HEK293 (cell line): Measurements from ENCODE around the gene ARMC12.

Experiments
- CTCF ChIA-PET: fragments of 350-600 bp; formaldehyde crosslinking; extraction: SDS; loops from one replicate; lab custom pipeline; 2021; ENCODE audit warnings: antibody characterized with exemption; lab: Yijun Ruan, JAX
- POLR2A ChIA-PET: fragments of 300-600 bp; formaldehyde crosslinking; extraction: SDS; loops from one replicate; lab custom pipeline; 2020; ENCODE audit warnings: antibody characterized with exemption, inconsistent platforms; lab: Yijun Ruan, JAX
- H3K27ac ChIP-seq: fragments of 200-500 bp; sonication (Bioruptor generic); 2 replicates; pipeline ENCODE4 v1.5.1; 2014; ENCODE audit warnings: low read depth, low read length, control low read depth, inconsistent platforms; ENCODE audit errors: extremely low read depth
- H3K36me3 ChIP-seq, 2 experiments: fragments of 200-500 bp in 1 of 2; sonication (Bioruptor generic) in 1 of 2; 1 replicate in 1 of 2; 2 replicates in 1 of 2; pipeline ENCODE4 v1.5.1; 2014 to 2017; ENCODE audit warnings: inconsistent platforms in 2 of 2, low read length in 2 of 2; ENCODE audit not compliant: control insufficient read depth in 2 of 2, insufficient read depth in 1 of 2
- H3K4me1 ChIP-seq: fragments of 200-500 bp; sonication (Bioruptor generic); 2 replicates; pipeline ENCODE4 v1.5.1; 2014; ENCODE audit warnings: mild to moderate bottlenecking, low read length, inconsistent platforms; ENCODE audit not compliant: control insufficient read depth, insufficient read depth
- H3K4me3 ChIP-seq: 2 replicates; pipeline ENCODE4 v1.5.1; 2011; ENCODE audit warnings: low read depth, mild to moderate bottlenecking, control low read depth, low read length, moderate library complexity
- H3K9me3 ChIP-seq: fragments of 200-500 bp; sonication (Bioruptor generic); 2 replicates; pipeline ENCODE4 v1.5.1; 2014; ENCODE audit warnings: low read depth, low read length, inconsistent platforms; ENCODE audit not compliant: control insufficient read depth, insufficient read depth
- HOXC10 ChIP-seq: sonication (generic); formaldehyde crosslinking; IDR thresholded peaks from 2 replicates; pipeline ENCODE4 v1.8.1; 2023; ENCODE audit warnings: mild to moderate bottlenecking, missing genetic modification reagents
- OVOL3 ChIP-seq: fragments of 450-650 bp; formaldehyde crosslinking; IDR thresholded peaks from 2 replicates; pipeline ENCODE4 v1.5.1; 2016; ENCODE audit warnings: missing biosample characterization, missing genetic modification characterization
- SETDB1 ChIP-seq: IDR thresholded peaks from one replicate; pipeline ENCODE4 v1.6.1; 2017; ENCODE audit warnings: mild to moderate bottlenecking, low read length, moderate library complexity, mixed read lengths; ENCODE audit not compliant: insufficient read length
- WT1 ChIP-seq: fragments of 450-650 bp; formaldehyde crosslinking; IDR thresholded peaks from 2 replicates; pipeline ENCODE4 v1.5.1; 2016; ENCODE audit warnings: missing biosample characterization, missing genetic modification characterization
- YY1 ChIP-seq: fragments of 450-650 bp; formaldehyde crosslinking; IDR thresholded peaks from 2 replicates; pipeline ENCODE4 v1.5.1; 2018; ENCODE audit warnings: missing biosample characterization, missing genetic modification characterization
- ZBTB48 ChIP-seq: fragments of 450-650 bp; formaldehyde crosslinking; IDR thresholded peaks from 2 replicates; pipeline ENCODE4 v1.5.1; 2016; ENCODE audit warnings: missing biosample characterization, missing genetic modification characterization
- ZFP41 ChIP-seq: fragments of 450-650 bp; formaldehyde crosslinking; IDR thresholded peaks from 2 replicates; pipeline ENCODE4 v1.5.1; 2016; ENCODE audit warnings: missing biosample characterization, missing genetic modification characterization, borderline replicate concordance
- ZNF114 ChIP-seq: fragments of 450-650 bp; formaldehyde crosslinking; IDR thresholded peaks from 2 replicates; pipeline ENCODE4 v1.5.0; 2017; ENCODE audit warnings: missing biosample characterization, missing genetic modification characterization
- ZNF140 ChIP-seq: fragments of 450-650 bp; formaldehyde crosslinking; IDR thresholded peaks from 2 replicates; pipeline ENCODE4 v1.5.1; 2016; ENCODE audit warnings: missing biosample characterization, missing genetic modification characterization
- ZNF184 ChIP-seq: fragments of 450-650 bp; IDR thresholded peaks from 2 replicates; pipeline ENCODE4 v1.5.1; 2018; ENCODE audit warnings: missing biosample characterization, mild to moderate bottlenecking, missing genetic modification characterization
- ZNF23 ChIP-seq: fragments of 450-650 bp; formaldehyde crosslinking; IDR thresholded peaks from 2 replicates; pipeline ENCODE4 v1.5.1; 2016; ENCODE audit warnings: missing biosample characterization, missing genetic modification characterization, borderline replicate concordance
- ZNF248 ChIP-seq: fragments of 450-650 bp; formaldehyde crosslinking; IDR thresholded peaks from 2 replicates; pipeline ENCODE4 v1.5.1; 2017; ENCODE audit warnings: missing biosample characterization, missing genetic modification characterization
- ZNF280C ChIP-seq: fragments of 450-650 bp; formaldehyde crosslinking; IDR thresholded peaks from 2 replicates; pipeline ENCODE4 v1.5.1; 2016; ENCODE audit warnings: missing biosample characterization, missing genetic modification characterization
- ZNF394 ChIP-seq: fragments of 450-650 bp; formaldehyde crosslinking; IDR thresholded peaks from 2 replicates; pipeline ENCODE4 v1.5.1; 2016; ENCODE audit warnings: missing biosample characterization, missing genetic modification characterization, mild to moderate bottlenecking, moderate library complexity, borderline replicate concordance
- ZNF423 ChIP-seq: fragments of 450-650 bp; formaldehyde crosslinking; IDR thresholded peaks from 2 replicates; pipeline ENCODE4 v1.5.1; 2016; ENCODE audit warnings: missing biosample characterization, missing genetic modification characterization
- ZNF426 ChIP-seq: fragments of 450-650 bp; formaldehyde crosslinking; IDR thresholded peaks from 2 replicates; pipeline ENCODE4 v1.5.1; 2017; ENCODE audit warnings: missing biosample characterization, missing genetic modification characterization, mild to moderate bottlenecking, inconsistent platforms, moderate library complexity
- ZNF473 ChIP-seq: fragments of 450-650 bp; formaldehyde crosslinking; IDR thresholded peaks from 2 replicates; pipeline ENCODE4 v1.5.1; 2017; ENCODE audit warnings: missing biosample characterization, missing genetic modification characterization
- ZNF548 ChIP-seq: fragments of 450-650 bp; formaldehyde crosslinking; IDR thresholded peaks from 2 replicates; pipeline ENCODE4 v1.5.1; 2016; ENCODE audit warnings: missing biosample characterization, missing genetic modification characterization
- ZNF549 ChIP-seq: fragments of 450-650 bp; IDR thresholded peaks from 2 replicates; pipeline ENCODE4 v1.5.1; 2018; ENCODE audit warnings: missing biosample characterization, missing genetic modification characterization, mild to moderate bottlenecking, inconsistent platforms, moderate library complexity
- ZNF596 ChIP-seq: fragments of 450-650 bp; IDR thresholded peaks from 2 replicates; pipeline ENCODE4 v1.5.0; 2018; ENCODE audit warnings: missing biosample characterization, mild to moderate bottlenecking, missing genetic modification characterization, moderate library complexity
- ZNF610 ChIP-seq: fragments of 450-650 bp; formaldehyde crosslinking; IDR thresholded peaks from 2 replicates; pipeline ENCODE4 v1.5.1; 2016; ENCODE audit warnings: missing biosample characterization, missing genetic modification characterization, borderline replicate concordance
- ZNF629 ChIP-seq: fragments of 450-650 bp; formaldehyde crosslinking; IDR thresholded peaks from 2 replicates; pipeline ENCODE4 v1.5.1; 2017; ENCODE audit warnings: missing biosample characterization, missing genetic modification characterization
- ZNF645 ChIP-seq: fragments of 450-650 bp; formaldehyde crosslinking; IDR thresholded peaks from 2 replicates; pipeline ENCODE4; 2016; ENCODE audit warnings: missing biosample characterization, missing genetic modification characterization
- ZNF76 ChIP-seq: fragments of 450-650 bp; formaldehyde crosslinking; IDR thresholded peaks from 2 replicates; pipeline ENCODE4; 2016; ENCODE audit warnings: low read depth, missing biosample characterization, missing genetic modification characterization, borderline replicate concordance
- ZNF777 ChIP-seq: fragments of 450-650 bp; formaldehyde crosslinking; IDR thresholded peaks from 2 replicates; pipeline ENCODE4 v1.5.1; 2017; ENCODE audit warnings: missing biosample characterization, missing genetic modification characterization, borderline replicate concordance
- TF ChIP-seq, protein P1 (sequence below): fragments of 450-650 bp; formaldehyde crosslinking; IDR thresholded peaks from 2 replicates; pipeline ENCODE4 v1.5.1; 2016; ENCODE audit warnings: missing biosample characterization, missing genetic modification characterization, borderline replicate concordance
- TF ChIP-seq, protein P2 (sequence below): sonication (generic); formaldehyde crosslinking; IDR thresholded peaks from 2 replicates; pipeline ENCODE4 v1.8.1; 2022; ENCODE audit warnings: mild to moderate bottlenecking, moderate library complexity, missing genetic modification reagents
- TF ChIP-seq, protein P3 (sequence below): fragments of 450-650 bp; formaldehyde crosslinking; IDR thresholded peaks from 2 replicates; pipeline ENCODE4 v1.5.1; 2016; ENCODE audit warnings: missing biosample characterization, missing genetic modification characterization
- TF ChIP-seq, protein P4 (sequence below): fragments of 450-650 bp; formaldehyde crosslinking; IDR thresholded peaks from 2 replicates; pipeline ENCODE4 v1.5.1; 2016; ENCODE audit warnings: missing biosample characterization, missing genetic modification characterization

ARMC12 gene

DNA sequence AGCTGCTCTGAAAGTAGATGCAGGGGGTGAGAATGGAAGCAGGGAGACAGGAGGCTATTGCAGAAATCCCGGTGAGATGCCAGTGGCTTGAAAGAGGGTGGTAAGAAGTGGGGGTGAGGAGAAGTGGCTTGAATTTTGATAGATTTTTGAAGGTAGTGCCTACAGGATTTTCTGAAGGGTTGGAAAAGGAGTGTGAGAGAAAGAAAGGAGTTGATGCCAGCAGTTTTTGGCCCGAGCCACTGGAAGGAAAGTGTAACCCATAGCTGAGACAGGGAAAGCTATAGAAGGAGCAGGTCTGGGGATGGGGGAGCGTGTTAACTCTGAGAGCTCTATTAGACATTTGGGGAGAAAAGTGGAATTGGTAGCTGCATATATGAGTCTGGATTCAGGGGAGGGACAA, 9.7 kb downstream of the ARMC12 start (continued):
- no peak for TF ChIP-seq ZNF777 (tag by site-specific recombination)

DNA sequence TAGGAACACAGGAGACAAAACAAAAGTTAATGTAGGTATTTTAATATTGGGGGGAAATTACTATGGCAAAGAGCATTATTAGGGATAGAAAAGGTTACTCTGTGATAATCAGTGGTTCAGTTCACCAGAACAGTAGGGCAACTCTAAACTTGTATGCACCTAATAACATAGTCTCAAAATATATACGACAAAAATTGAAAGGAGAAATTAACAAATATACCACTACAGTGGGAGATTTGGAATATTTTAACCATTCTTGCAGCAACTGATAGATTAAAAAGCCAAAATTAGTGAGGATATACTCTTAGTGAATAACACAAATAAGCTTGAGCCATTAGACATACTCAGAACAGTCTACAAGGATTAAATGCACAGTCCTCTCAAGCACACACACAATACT, 11.0 kb downstream of the ARMC12 start:
- POLR2A ChIA-PET, result no interaction called here
- CTCF ChIA-PET, result interaction anchor here (1.1 to 1.7 kb wide), 2 partner anchors 9 to 10 kb away, joined by 3 to 13 read pairs; no protein-coding TSS in a partner anchor
- no peak overlapping the region for H3K27ac ChIP-seq

DNA sequence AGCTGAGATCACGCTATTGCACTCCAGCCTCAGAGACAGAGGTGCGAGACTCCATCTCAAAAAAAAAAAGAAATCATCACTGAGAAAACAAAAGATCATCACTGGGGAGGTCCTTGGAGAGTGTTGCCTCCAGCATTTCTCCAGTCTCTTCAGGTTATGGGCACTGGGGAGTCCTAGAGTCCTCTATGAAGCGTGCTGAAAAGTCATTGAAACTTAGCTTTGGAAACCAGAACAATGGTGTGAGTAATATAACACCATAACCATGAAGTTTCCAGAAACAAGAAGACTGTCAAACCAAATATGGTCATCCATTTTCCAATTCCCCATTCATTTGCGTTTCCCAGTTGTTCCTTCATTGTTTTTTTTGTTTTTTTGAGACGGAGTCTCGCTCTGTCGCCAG, 13.7 kb downstream of the ARMC12 start:
- POLR2A ChIA-PET, result no interaction called here
- Histone ChIP-seq H3K36me3 (no peaks in the 10 kb centered on the region), H3K9me3 (no peaks in the 10 kb centered on the region), H3K4me1 (no peaks in the 10 kb centered on the region)
- no peak for TF ChIP-seq ZNF248
- TF ChIP-seq HOXC10 (CRISPR knock-in tag), result no peak
- no peak for TF ChIP-seq WT1 (tag by site-specific recombination)
- TF ChIP-seq, protein P1, sequence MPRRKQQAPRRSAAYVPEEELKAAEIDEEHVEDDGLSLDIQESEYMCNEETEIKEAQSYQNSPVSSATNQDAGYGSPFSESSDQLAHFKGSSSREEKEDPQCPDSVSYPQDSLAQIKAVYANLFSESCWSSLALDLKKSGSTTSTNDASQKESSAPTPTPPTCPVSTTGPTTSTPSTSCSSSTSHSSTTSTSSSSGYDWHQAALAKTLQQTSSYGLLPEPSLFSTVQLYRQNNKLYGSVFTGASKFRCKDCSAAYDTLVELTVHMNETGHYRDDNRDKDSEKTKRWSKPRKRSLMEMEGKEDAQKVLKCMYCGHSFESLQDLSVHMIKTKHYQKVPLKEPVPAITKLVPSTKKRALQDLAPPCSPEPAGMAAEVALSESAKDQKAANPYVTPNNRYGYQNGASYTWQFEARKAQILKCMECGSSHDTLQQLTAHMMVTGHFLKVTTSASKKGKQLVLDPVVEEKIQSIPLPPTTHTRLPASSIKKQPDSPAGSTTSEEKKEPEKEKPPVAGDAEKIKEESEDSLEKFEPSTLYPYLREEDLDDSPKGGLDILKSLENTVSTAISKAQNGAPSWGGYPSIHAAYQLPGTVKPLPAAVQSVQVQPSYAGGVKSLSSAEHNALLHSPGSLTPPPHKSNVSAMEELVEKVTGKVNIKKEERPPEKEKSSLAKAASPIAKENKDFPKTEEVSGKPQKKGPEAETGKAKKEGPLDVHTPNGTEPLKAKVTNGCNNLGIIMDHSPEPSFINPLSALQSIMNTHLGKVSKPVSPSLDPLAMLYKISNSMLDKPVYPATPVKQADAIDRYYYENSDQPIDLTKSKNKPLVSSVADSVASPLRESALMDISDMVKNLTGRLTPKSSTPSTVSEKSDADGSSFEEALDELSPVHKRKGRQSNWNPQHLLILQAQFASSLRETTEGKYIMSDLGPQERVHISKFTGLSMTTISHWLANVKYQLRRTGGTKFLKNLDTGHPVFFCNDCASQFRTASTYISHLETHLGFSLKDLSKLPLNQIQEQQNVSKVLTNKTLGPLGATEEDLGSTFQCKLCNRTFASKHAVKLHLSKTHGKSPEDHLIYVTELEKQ, result no peak
- TF ChIP-seq ZNF610 (tag by site-specific recombination), result no peak
- TF ChIP-seq ZFP41 (tag by site-specific recombination), result no peak
- TF ChIP-seq ZNF549 (tag by site-specific recombination), result no peak
- TF ChIP-seq ZNF23 (tag by site-specific recombination), result no peak
- no peak for TF ChIP-seq ZNF645 (tag by site-specific recombination)
- no peak for TF ChIP-seq ZNF596
- no peak for TF ChIP-seq ZNF280C (tag by site-specific recombination)
- no peak for TF ChIP-seq ZNF629 (tag by site-specific recombination)
- TF ChIP-seq, protein P2, sequence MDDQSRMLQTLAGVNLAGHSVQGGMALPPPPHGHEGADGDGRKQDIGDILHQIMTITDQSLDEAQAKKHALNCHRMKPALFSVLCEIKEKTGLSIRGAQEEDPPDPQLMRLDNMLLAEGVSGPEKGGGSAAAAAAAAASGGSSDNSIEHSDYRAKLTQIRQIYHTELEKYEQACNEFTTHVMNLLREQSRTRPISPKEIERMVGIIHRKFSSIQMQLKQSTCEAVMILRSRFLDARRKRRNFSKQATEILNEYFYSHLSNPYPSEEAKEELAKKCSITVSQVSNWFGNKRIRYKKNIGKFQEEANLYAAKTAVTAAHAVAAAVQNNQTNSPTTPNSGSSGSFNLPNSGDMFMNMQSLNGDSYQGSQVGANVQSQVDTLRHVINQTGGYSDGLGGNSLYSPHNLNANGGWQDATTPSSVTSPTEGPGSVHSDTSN (CRISPR knock-in tag), result no peak
- TF ChIP-seq YY1 (tag by site-specific recombination), result no peak
- no peak for TF ChIP-seq ZBTB48
- no peak for TF ChIP-seq ZNF473 (tag by site-specific recombination)
- TF ChIP-seq ZNF548 (tag by site-specific recombination), result no peak
- TF ChIP-seq ZNF140 (tag by site-specific recombination), result no peak
- no peak for TF ChIP-seq ZNF394 (tag by site-specific recombination)
- TF ChIP-seq ZNF76 (tag by site-specific recombination), result no peak
- TF ChIP-seq, all 188 proteins: peak for 0
- CTCF ChIA-PET, result interaction anchor here (0.7 to 3.2 kb wide), 3 partner anchors 11 to 344 kb away, joined by 3 to 18 read pairs (median 4); partner anchors contain the start of gene ARMC12
- no peak overlapping the region for H3K27ac ChIP-seq
- H3K4me3 ChIP-seq, result no peak overlapping the region

More for the DNA sequence above, 11.0 kb downstream of the ARMC12 start:
- no peaks in the 10 kb centered on the region for H3K36me3 ChIP-seq
- no peaks in the 10 kb centered on the region for H3K4me1 ChIP-seq
- H3K9me3 ChIP-seq, result no peaks in the 10 kb centered on the region
- no peak overlapping the region for H3K4me3 ChIP-seq
- TF ChIP-seq ZNF426 (tag by site-specific recombination) (no peak), SETDB1 (peak; percentile 57), ZNF114 (tag by site-specific recombination) (no peak), OVOL3 (tag by site-specific recombination) (no peak), ZNF423 (tag by site-specific recombination) (no peak), ZNF184 (tag by site-specific recombination) (no peak)
- TF ChIP-seq, protein P3, sequence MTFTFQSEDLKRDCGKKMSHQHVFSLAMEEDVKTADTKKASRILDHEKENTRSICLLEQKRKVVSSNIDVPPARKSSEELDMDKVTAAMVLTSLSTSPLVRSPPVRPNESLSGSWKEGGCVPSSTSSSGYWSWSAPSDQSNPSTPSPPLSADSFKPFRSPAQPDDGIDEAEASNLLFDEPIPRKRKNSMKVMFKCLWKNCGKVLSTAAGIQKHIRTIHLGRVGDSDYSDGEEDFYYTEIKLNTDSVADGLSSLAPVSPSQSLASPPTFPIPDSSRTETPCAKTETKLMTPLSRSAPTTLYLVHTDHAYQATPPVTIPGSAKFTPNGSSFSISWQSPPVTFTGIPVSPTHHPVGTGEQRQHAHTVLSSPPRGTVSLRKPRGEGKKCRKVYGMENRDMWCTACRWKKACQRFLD, result no peak
- TF ChIP-seq, protein P4, sequence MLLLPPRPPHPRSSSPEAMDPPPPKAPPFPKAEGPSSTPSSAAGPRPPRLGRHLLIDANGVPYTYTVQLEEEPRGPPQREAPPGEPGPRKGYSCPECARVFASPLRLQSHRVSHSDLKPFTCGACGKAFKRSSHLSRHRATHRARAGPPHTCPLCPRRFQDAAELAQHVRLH (tag by site-specific recombination), result no peak
- TF ChIP-seq, all 188 proteins: peak for 1
